Measurements from ENCODE around the gene RAN.

The RAN gene

GRCh38 chr12:130920723-130921381 is 49.0 kb downstream of the RAN start:
- no peak overlapping the region for H3K27ac Mint-ChIP-seq
- no peaks in the 10 kb centered on the region for H3K4me1 Mint-ChIP-seq (ENCODE audit: low read depth)
- H3K4me3 Mint-ChIP-seq = no peak overlapping the region
- DNase-seq = no peak
- peaks cover 58% of the 10 kb centered on the region for H3K27me3 Mint-ChIP-seq
- H3K9me3 Mint-ChIP-seq = no peaks in the 10 kb centered on the region
- H3K36me3 Mint-ChIP-seq (ENCODE audit: low read depth) = no peaks in the 10 kb centered on the region

GRCh38 chr12:130922511-130922953 is 50.7 kb downstream of the RAN start:
- no peak overlapping the region for H3K4me3 Mint-ChIP-seq
- no peak for DNase-seq
- H3K4me1 Mint-ChIP-seq (ENCODE audit: low read depth) = no peaks in the 10 kb centered on the region
- no peak overlapping the region for H3K27ac Mint-ChIP-seq
- H3K9me3 Mint-ChIP-seq = no peaks in the 10 kb centered on the region
- H3K36me3 Mint-ChIP-seq (ENCODE audit: low read depth) = no peaks in the 10 kb centered on the region
- peaks cover 51% of the 10 kb centered on the region for H3K27me3 Mint-ChIP-seq

GRCh38 chr12:130924966-130925665 is 53.2 kb downstream of the RAN start:
- H3K9me3 Mint-ChIP-seq = no peaks in the 10 kb centered on the region
- no peaks in the 10 kb centered on the region for H3K36me3 Mint-ChIP-seq (ENCODE audit: low read depth)
- H3K27me3 Mint-ChIP-seq = peaks cover 44% of the 10 kb centered on the region
- DNase-seq = no peak
- no peak overlapping the region for H3K4me3 Mint-ChIP-seq
- no peak overlapping the region for H3K27ac Mint-ChIP-seq
- H3K4me1 Mint-ChIP-seq (ENCODE audit: low read depth) = no peaks in the 10 kb centered on the region

GRCh38 chr12:130925666-130926015 is 53.8 kb downstream of the RAN start:
- Mint-ChIP-seq H3K9me3 (no peaks in the 10 kb centered on the region), H3K27ac (no peak overlapping the region), H3K36me3 (ENCODE audit: low read depth) (no peaks in the 10 kb centered on the region), H3K4me1 (ENCODE audit: low read depth) (no peaks in the 10 kb centered on the region), H3K27me3 (peaks cover 43% of the 10 kb centered on the region), H3K4me3 (no peak overlapping the region)
- no peak for DNase-seq
